ENCODE data around the gene C6orf132.

C6orf132 gene

DNA sequence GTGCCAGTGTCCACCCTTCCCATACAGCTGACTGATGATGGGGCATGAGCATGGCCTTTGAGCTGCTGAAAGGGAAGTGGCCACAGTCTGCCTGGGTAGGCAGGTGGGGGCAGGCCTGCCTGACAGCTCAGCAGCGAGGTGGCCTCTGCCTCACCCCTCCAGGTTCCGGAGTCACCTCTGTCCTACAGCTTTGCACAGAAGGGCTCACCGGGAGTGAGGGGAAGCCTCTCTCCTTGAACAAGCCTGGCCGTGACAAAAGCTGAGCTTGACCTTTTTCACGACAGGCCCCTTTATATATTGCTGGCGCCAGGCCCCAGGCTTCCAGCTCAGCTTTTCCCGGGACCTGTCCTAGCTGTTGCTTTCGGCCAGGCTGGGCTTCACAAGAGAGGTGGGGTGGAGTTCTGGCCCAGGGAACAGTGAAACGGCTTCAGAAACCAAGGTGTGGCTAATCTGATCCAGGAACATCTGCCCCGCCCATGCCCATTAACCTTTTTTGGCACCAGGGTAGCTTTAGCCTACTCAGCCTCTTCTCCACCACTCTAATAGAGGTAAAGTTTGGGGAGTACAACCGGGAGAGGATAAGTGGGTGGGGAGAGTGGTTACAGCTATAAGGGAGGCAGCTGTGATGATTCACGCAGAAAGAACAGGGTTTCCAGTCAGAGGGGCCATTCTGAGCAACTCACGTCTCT is 42.9 kb downstream of the C6orf132 start:
- no peak for DNase-seq (ENCODE audit: extremely low spot score)
- ChIA-PET CTCF (no interaction called here), POLR2A (no interaction called here)
- TF ChIP-seq BHLHE40 (IDR thresholded peaks at IDR 0.05; ENCODE audit: borderline replicate concordance) (no peak), TARDBP (IDR thresholded peaks at IDR 0.05) (no peak), L3MBTL2 (conservative IDR thresholded peaks at IDR 0.05) (no peak), CTBP1 (IDR thresholded peaks at IDR 0.05; ENCODE audit: borderline replicate concordance) (no peak), ELF4 (IDR thresholded peaks at IDR 0.05) (no peak), NFRKB (IDR thresholded peaks at IDR 0.05) (no peak), SUZ12 (IDR thresholded peaks at IDR 0.05) (no peak), SP1 (IDR thresholded peaks at IDR 0.05) (no peak), FOXM1 (IDR thresholded peaks at IDR 0.05; ENCODE audit: borderline replicate concordance) (no peak), ZNF384 (IDR thresholded peaks at IDR 0.05) (no peak)
- TF ChIP-seq, protein P1, sequence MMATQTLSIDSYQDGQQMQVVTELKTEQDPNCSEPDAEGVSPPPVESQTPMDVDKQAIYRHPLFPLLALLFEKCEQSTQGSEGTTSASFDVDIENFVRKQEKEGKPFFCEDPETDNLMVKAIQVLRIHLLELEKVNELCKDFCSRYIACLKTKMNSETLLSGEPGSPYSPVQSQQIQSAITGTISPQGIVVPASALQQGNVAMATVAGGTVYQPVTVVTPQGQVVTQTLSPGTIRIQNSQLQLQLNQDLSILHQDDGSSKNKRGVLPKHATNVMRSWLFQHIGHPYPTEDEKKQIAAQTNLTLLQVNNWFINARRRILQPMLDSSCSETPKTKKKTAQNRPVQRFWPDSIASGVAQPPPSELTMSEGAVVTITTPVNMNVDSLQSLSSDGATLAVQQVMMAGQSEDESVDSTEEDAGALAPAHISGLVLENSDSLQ (IDR thresholded peaks at IDR 0.05) = no peak

DNA sequence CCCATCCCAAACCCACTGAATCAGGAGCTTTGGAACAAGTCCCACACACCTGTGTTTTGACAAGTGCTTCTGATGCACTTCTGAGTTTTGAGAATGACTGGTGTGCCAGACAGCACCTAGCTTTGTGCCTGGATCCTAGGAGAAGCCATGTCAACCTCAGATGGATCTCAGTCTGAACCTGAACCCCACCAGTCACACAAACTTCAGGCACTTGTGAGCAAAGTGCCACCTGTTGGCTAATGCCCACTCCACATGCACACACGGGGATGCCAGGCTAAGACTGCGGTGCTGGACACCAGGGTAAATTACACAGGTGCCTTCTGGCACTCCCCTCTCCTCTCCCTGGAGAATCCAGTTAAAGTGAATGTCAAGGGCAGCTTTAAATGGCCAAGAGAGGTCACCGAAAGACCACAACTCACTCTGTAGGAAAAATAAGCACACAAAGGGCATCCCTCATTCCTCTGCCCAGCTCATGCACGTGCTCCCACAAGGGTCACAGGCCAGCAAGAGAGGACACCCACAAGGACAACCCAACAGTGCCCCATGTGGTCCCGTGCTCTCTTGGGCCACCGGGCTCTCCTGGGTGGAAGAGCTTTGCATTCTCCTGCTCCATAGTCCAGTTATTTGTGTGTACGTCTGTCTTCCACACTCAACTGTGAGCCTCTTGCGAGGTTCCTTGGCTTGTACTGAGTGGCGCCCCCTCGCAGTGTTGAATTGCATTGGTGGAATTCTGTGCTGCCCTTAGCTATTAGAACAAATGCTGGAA is 46.5 kb downstream of the C6orf132 start:
- no peak for DNase-seq (ENCODE audit: extremely low spot score)
- TF ChIP-seq NFRKB (IDR thresholded peaks at IDR 0.05) (no peak), FOXA1 (IDR thresholded peaks at IDR 0.05) (no peak), SUZ12 (IDR thresholded peaks at IDR 0.05) (no peak), TARDBP (IDR thresholded peaks at IDR 0.05) (no peak), FOXM1 (IDR thresholded peaks at IDR 0.05; ENCODE audit: borderline replicate concordance) (no peak)
- TF ChIP-seq, protein P1 (IDR thresholded peaks at IDR 0.05) = no peak
- ChIA-PET CTCF (interaction anchor here (0.6 to 1.0 kb wide), 6 partner anchors 8 to 452 kb away, joined by 3 to 6 read pairs (median 3); no protein-coding TSS in a partner anchor), POLR2A (no interaction called here)

DNA sequence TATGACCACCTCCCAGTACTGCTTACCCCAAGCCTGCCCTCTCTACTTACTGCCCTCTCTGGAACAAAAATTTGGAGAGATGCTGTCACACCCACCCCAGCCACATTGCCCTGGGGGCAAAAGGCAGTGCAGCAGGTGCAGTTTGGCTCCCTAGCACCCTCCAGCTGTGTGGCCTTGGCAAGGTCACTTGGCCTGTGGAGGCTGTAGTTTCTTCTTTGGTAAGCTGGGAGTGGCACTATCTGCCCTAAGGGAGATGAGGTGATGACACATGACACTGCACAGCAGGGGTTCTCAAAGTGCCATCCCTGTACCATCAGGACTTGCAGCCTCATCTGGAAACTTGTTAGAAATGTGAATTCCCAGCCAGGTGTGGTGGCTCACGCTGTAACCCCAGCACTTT is 47.3 kb downstream of the C6orf132 start:
- DNase-seq (ENCODE audit: extremely low spot score) = no peak
- ChIA-PET CTCF (interaction anchor here (0.9 kb wide), 1 partner anchor 9 kb away, joined by 3 read pairs; no protein-coding TSS in a partner anchor), POLR2A (no interaction called here)
- TF ChIP-seq CTBP1 (IDR thresholded peaks at IDR 0.05; ENCODE audit: borderline replicate concordance) (no peak), SP1 (IDR thresholded peaks at IDR 0.05) (no peak), SUZ12 (IDR thresholded peaks at IDR 0.05) (no peak), FOXA1 (IDR thresholded peaks at IDR 0.05) (no peak), HDGF (IDR thresholded peaks at IDR 0.05; ENCODE audit: borderline replicate concordance) (no peak), TARDBP (IDR thresholded peaks at IDR 0.05) (no peak), LEF1 (IDR thresholded peaks at IDR 0.05; ENCODE audit: borderline replicate concordance) (no peak), ZNF384 (IDR thresholded peaks at IDR 0.05) (no peak), FOXM1 (IDR thresholded peaks at IDR 0.05; ENCODE audit: borderline replicate concordance) (no peak), BHLHE40 (IDR thresholded peaks at IDR 0.05; ENCODE audit: borderline replicate concordance) (no peak), ARNT (IDR thresholded peaks at IDR 0.05) (no peak), ELF4 (IDR thresholded peaks at IDR 0.05) (no peak), NFRKB (IDR thresholded peaks at IDR 0.05) (no peak), FOXK2 (IDR thresholded peaks at IDR 0.05) (no peak)

DNA sequence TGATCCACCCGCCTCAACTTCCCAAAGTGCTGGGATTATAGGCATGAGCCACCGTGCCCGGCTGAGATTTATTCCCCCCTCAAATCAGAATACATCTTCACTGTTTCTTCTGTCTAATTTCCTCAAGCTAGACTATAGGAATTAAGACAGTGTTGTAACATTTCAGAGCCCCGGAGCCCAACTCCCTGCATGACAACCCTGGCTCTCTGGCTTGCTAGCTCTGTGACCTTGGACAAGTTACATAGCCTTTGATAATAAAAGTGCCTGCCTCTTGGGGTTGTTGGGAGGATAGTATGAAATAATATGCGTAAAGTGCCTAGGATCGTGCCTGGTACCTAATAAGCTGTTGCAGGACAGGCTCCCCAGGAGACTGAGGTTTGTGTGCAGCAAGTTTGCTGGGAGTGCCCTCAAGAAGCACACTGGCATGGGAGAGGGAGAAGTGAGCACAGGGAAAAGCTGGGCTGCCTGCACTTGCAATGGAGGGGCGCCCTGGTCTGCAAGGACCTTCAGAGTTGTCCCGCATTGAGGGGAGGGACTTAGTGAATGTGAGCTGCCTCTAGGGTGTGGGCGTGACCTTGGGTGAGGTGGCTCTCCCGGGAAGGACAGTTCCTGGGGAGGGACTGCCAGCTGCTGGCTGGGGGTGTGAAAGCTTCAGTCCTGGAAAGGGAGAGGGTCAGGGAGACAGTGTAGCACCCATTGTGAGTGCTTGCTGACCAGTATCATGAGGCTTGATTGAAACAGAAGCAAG is 48.7 kb downstream of the C6orf132 start:
- CTCF ChIA-PET = interaction anchor here (0.9 to 1.6 kb wide), 2 partner anchors 11 to 60 kb away, joined by 3 to 4 read pairs; no protein-coding TSS in a partner anchor
- DNase-seq (ENCODE audit: extremely low spot score) = no peak
- POLR2A ChIA-PET = no interaction called here
- TF ChIP-seq ARNT (IDR thresholded peaks at IDR 0.05) (no peak), SP1 (IDR thresholded peaks at IDR 0.05) (no peak), CTBP1 (IDR thresholded peaks at IDR 0.05; ENCODE audit: borderline replicate concordance) (no peak), FOXK2 (IDR thresholded peaks at IDR 0.05) (no peak), BHLHE40 (IDR thresholded peaks at IDR 0.05; ENCODE audit: borderline replicate concordance) (no peak), FOXA1 (IDR thresholded peaks at IDR 0.05) (no peak), NFRKB (IDR thresholded peaks at IDR 0.05) (no peak), SUZ12 (IDR thresholded peaks at IDR 0.05) (no peak), ZNF384 (IDR thresholded peaks at IDR 0.05) (no peak), LEF1 (IDR thresholded peaks at IDR 0.05; ENCODE audit: borderline replicate concordance) (no peak)
- TF ChIP-seq, protein P1 (IDR thresholded peaks at IDR 0.05) = no peak

DNA sequence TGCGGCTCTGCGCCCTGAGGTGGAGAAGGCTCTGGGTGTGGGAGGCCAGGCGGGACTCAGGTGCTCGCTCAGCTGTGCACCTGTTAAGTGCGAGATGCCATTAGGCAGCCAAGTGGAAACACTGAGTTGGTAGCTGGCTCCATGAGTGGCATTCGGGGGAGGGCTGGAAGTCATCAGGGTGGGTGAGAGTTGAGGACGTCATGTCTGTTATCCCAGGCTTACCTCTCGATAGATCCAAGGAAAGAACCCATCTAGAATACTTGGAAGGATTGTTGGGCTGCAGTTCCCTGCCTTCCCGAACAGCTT is 50.7 kb downstream of the C6orf132 start:
- no peak for DNase-seq (ENCODE audit: extremely low spot score)
- POLR2A ChIA-PET = no interaction called here
- TF ChIP-seq SUZ12 (IDR thresholded peaks at IDR 0.05) (no peak), NFRKB (IDR thresholded peaks at IDR 0.05) (no peak)
- CTCF ChIA-PET = interaction anchor here (0.6 kb wide), 1 partner anchor 72 kb away, joined by 11 read pairs; no protein-coding TSS in a partner anchor

All from HEK293T (cell line).